Activated CD8-positive, alpha-beta memory T cell treated with anti-CD3 and anti-CD28 coated beads, Interleukin-2, amount 50 U/mL, for 48 hours (primary cell): ENCODE measurements around the gene EXOC3L2.

Source experiments
- DNase-seq: peaks from one replicate; pipeline ENCODE4 v3.0.0-alpha.2; 2020

The EXOC3L2 gene

GRCh38 chr19:45218911-45219743 lies 26.1 kb downstream of the EXOC3L2 start:
- DNase-seq, result no peak

- DNase-seq, result no peak
Measured at GRCh38 chr19:45218426-45218825, 26.8 kb downstream of the EXOC3L2 start.

- no peak for DNase-seq
Measured at GRCh38 chr19:45217957-45218334, 27.3 kb downstream of the EXOC3L2 start.

GRCh38 chr19:45217193-45217956 lies 27.8 kb downstream of the EXOC3L2 start:
- no peak for DNase-seq

GRCh38 chr19:45216667-45217066 lies 28.5 kb downstream of the EXOC3L2 start:
- DNase-seq, result no peak

- no peak for DNase-seq
Measured at GRCh38 chr19:45215391-45216191, 29.6 kb downstream of the EXOC3L2 start.

- no peak for DNase-seq
Measured at GRCh38 chr19:45213031-45213430, 32.2 kb downstream of the EXOC3L2 start.

- DNase-seq, result no peak
Measured at GRCh38 chr19:45211751-45212381, 33.3 kb downstream of the EXOC3L2 start.

GRCh38 chr19:45206328-45206727 lies 38.9 kb downstream of the EXOC3L2 start:
- no peak for DNase-seq

- no peak for DNase-seq
Measured at GRCh38 chr19:45205810-45206209, 39.4 kb downstream of the EXOC3L2 start.

- DNase-seq, result no peak
Measured at GRCh38 chr19:45202637-45203036, 42.6 kb downstream of the EXOC3L2 start.

GRCh38 chr19:45200568-45200967 lies 44.6 kb downstream of the EXOC3L2 start:
- no peak for DNase-seq

GRCh38 chr19:45195764-45196163 lies 49.4 kb downstream of the EXOC3L2 start:
- no peak for DNase-seq

GRCh38 chr19:45191375-45191774 lies 53.8 kb downstream of the EXOC3L2 start:
- no peak for DNase-seq

- DNase-seq, result no peak
Measured at GRCh38 chr19:45189971-45190370, 55.2 kb downstream of the EXOC3L2 start.

GRCh38 chr19:45187421-45188100 lies 57.6 kb downstream of the EXOC3L2 start:
- DNase-seq, result peak; percentile 56

GRCh38 chr19:45186509-45187334 lies 58.5 kb downstream of the EXOC3L2 start:
- no peak for DNase-seq

- no peak for DNase-seq
Measured at GRCh38 chr19:45184115-45184514, 61.1 kb downstream of the EXOC3L2 start.

- no peak for DNase-seq
Measured at GRCh38 chr19:45182758-45183157, 62.4 kb downstream of the EXOC3L2 start.

- DNase-seq, result no peak
Measured at GRCh38 chr19:45180936-45181335, 64.3 kb downstream of the EXOC3L2 start.

- DNase-seq, result no peak
Measured at GRCh38 chr19:45179892-45180370, 65.3 kb downstream of the EXOC3L2 start.
